Measurements from ENCODE around the gene CHMP6. TPM values are rescaled to one million over a fixed set of nuclear protein-coding genes. Genes with fewer than 3 reads are reported as not detected.

The CHMP6 gene
- total and polyA plus RNA-seq, 9 of the 15 experiments (the other 6 are each of a cell fraction or from before 2014, with no cell fraction given): 0.25 to 30.4 (median 13.4) TPM

- FAIRE-seq (no peak), DNase-seq (ENCODE audit: extremely low read depth in 1 of 4, low spot score in 3 of 4) (no peak), ATAC-seq (no peak)
- no peak overlapping the region for H2AFZ ChIP-seq (ENCODE audit: low read depth, low read length)
- no peak overlapping the region for H3K27ac ChIP-seq (ENCODE audit: extremely low read depth, low read depth, low read length)
- H4K20me1 ChIP-seq (replicated peaks; ENCODE audit: control insufficient read depth, insufficient read depth, low read length): peaks cover 39% of the 10 kb centered on the region
- no peak overlapping the region for H3K4me3 ChIP-seq
- peaks cover 28 to 77% of the 10 kb centered on the region in 2 experiments for H3K4me1 ChIP-seq (replicated peaks in 1 of 2; ENCODE audit: control insufficient read depth in 2 of 2, insufficient read depth in 2 of 2, low read length in 2 of 2)
- H3K36me3 ChIP-seq (ENCODE audit: control insufficient read depth, insufficient read depth, low read length): peaks cover 33% of the 10 kb centered on the region; the same call in 2 of the 3 replicates
- no peaks in the 10 kb centered on the region for H3K9me3 ChIP-seq (replicated peaks; ENCODE audit: control insufficient read depth, insufficient read depth, low read depth, low read length)
- no peaks in the 10 kb centered on the region for H3K27me3 ChIP-seq (ENCODE audit: control insufficient read depth in 2 of 2, insufficient read depth in 2 of 2, low read length in 2 of 2)
- in situ Hi-C loops (cut with MboI): no loop called here
- H3K9ac ChIP-seq (ENCODE audit: insufficient read depth in 1 of 2, low read depth in 2 of 2, low read length in 2 of 2): peak overlapping the region in 1 of 2 experiments; percentile 65; a peak in 1 of 4 replicates
- WGBS (ENCODE audit: insufficient coverage, low coverage, missing lambda C conversion rate): 92% methylated on average over 27 of the region's 28 CpGs
- CTCF ChIA-PET (ENCODE audit: low intra/inter-chr PET ratio): no interaction called here
- POLR2A ChIA-PET: interaction anchor here (1.1 to 1.8 kb wide), 7 partner anchors 8 to 58 kb away, joined by 3 to 5 read pairs (median 4); no protein-coding TSS in a partner anchor
- peaks cover 5% of the 10 kb centered on the region for H3K9me1 ChIP-seq (ENCODE audit: control insufficient read depth, insufficient read depth, low read length)
- BruUV-seq (replicated peaks): no TSS peak
- H3K4me2 ChIP-seq (ENCODE audit: insufficient read depth, low read length): no peak overlapping the region
- TF ChIP-seq ZNF253 (CRISPR knock-in tag; conservative IDR thresholded peaks at IDR 0.05) (no peak), RBFOX2 (IDR thresholded peaks at IDR 0.05; ENCODE audit: low read depth, low read length) (peak; percentile 15; the same call in 1 of the 2 replicates), NCOA2 (IDR thresholded peaks at IDR 0.05; ENCODE audit: partially characterized antibody in 2 of 2) (no peak), FOXM1 (IDR thresholded peaks at IDR 0.05; ENCODE audit: low read depth) (no peak), FOXM1 (CRISPR knock-in tag; IDR thresholded peaks at IDR 0.05; ENCODE audit: low read depth) (no peak), POLR2G (IDR thresholded peaks at IDR 0.05; ENCODE audit: low read depth, low read length) (0 out of 2 replicates have a peak, but pooled peaks have one; percentile 14)
- TF ChIP-seq, protein P1, sequence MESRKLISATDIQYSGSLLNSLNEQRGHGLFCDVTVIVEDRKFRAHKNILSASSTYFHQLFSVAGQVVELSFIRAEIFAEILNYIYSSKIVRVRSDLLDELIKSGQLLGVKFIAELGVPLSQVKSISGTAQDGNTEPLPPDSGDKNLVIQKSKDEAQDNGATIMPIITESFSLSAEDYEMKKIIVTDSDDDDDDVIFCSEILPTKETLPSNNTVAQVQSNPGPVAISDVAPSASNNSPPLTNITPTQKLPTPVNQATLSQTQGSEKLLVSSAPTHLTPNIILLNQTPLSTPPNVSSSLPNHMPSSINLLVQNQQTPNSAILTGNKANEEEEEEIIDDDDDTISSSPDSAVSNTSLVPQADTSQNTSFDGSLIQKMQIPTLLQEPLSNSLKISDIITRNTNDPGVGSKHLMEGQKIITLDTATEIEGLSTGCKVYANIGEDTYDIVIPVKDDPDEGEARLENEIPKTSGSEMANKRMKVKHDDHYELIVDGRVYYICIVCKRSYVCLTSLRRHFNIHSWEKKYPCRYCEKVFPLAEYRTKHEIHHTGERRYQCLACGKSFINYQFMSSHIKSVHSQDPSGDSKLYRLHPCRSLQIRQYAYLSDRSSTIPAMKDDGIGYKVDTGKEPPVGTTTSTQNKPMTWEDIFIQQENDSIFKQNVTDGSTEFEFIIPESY (CRISPR knock-in tag; IDR thresholded peaks at IDR 0.05): peak; percentile 52; the same call in 1 of the 2 replicates
- H3K79me2 ChIP-seq (ENCODE audit: control insufficient read depth, insufficient read depth, low read length): peaks cover 73% of the 10 kb centered on the region
- intact Hi-C loops (cut with micrococcal nuclease): no loop called here
Observed at GRCh38 chr17:81037026-81037797, 45.6 kb downstream of the CHMP6 start.
